GM21717 (cell line): ENCODE results near the gene CCDC88C.
A peak's percentile ranks its signal among the peaks of the same experiment; 100 is the strongest.
"Not testable (repeated sequence)": the region's sequence is repeated elsewhere in the genome, so short reads cannot be mapped to it uniquely, and the experiment has no call there.

Source experiments
- ATAC-seq: cut with Tn5 transposase; IDR thresholded peaks from one replicate; pipeline ENCODE4 v1.9.1; 2021; ENCODE audit warnings: mild to moderate bottlenecking, moderate library complexity; ENCODE audit not compliant: unreplicated experiment

The CCDC88C gene, protein sequence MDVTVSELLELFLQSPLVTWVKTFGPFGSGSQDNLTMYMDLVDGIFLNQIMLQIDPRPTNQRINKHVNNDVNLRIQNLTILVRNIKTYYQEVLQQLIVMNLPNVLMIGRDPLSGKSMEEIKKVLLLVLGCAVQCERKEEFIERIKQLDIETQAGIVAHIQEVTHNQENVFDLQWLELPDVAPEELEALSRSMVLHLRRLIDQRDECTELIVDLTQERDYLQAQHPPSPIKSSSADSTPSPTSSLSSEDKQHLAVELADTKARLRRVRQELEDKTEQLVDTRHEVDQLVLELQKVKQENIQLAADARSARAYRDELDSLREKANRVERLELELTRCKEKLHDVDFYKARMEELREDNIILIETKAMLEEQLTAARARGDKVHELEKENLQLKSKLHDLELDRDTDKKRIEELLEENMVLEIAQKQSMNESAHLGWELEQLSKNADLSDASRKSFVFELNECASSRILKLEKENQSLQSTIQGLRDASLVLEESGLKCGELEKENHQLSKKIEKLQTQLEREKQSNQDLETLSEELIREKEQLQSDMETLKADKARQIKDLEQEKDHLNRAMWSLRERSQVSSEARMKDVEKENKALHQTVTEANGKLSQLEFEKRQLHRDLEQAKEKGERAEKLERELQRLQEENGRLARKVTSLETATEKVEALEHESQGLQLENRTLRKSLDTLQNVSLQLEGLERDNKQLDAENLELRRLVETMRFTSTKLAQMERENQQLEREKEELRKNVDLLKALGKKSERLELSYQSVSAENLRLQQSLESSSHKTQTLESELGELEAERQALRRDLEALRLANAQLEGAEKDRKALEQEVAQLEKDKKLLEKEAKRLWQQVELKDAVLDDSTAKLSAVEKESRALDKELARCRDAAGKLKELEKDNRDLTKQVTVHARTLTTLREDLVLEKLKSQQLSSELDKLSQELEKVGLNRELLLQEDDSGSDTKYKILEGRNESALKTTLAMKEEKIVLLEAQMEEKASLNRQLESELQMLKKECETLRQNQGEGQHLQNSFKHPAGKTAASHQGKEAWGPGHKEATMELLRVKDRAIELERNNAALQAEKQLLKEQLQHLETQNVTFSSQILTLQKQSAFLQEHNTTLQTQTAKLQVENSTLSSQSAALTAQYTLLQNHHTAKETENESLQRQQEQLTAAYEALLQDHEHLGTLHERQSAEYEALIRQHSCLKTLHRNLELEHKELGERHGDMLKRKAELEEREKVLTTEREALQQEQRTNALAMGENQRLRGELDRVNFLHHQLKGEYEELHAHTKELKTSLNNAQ (N-terminal part only)

DNA sequence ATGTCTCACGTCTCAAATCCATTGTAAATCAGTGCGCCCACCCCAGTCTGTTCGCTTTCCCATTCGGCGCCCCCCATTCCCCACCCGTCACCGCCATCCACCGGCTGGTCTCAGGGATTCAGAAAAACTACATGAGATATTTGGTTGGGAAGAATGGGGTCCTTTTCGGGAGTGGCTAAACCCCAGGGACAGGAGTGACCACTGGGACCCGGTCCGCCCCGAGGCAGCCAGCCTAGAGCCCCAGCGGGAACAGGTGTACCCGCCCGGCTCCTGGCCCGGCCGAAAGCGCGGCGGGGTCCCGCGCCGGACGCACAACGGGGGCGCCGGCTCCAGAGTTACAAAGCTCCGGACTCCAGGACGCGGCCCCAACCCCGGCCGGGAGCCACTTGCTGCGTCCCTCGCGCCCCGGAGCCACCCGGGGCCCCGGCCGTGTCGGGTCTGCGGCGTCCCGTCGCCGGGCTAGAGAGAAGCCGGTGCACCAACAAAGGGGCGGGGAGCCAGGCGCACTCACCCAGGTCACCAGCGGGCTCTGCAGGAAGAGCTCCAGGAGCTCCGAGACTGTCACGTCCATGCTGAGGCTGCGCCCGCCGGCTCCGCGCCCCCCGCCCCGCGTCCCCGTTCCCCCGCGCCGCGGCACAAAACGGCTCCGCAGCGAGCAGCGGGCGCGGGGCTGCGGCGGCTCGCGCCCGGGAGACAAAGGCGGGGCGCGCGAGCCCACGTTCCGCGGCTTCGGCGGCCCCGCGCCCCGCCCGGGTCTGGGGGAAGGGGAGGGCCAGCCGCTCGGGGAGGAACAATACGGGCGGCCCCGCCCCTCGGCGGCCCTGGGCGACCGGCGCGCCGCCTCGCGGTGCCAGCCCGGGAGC lies at the start of gene CCDC88C:
CCDC88C (minus strand) TSS at position 701 of the 863 bp plus-strand sequence; CDS start at position 571, 130 bp downstream.
- ATAC-seq, result peak; percentile 37

DNA sequence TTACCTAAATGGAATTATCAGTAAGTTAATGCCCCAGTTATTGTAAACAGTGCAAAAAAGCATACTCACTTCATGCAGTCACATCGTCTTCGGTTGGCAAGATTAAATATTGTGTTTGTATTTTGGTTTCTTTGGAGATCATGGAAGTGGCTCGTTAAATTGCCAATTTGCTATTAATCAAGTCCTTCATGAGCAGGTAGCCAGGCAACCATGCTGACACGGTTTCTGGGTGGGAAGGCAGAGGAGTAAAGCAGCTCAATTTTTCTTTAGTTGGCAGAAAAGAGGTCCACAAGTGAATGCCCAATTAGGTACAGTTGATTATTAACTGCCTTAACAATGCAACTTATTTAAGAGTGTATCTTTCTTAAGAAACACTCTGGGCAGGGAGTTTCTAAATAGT lies 48.6 kb upstream of the CCDC88C start:
- ATAC-seq, result no peak

DNA sequence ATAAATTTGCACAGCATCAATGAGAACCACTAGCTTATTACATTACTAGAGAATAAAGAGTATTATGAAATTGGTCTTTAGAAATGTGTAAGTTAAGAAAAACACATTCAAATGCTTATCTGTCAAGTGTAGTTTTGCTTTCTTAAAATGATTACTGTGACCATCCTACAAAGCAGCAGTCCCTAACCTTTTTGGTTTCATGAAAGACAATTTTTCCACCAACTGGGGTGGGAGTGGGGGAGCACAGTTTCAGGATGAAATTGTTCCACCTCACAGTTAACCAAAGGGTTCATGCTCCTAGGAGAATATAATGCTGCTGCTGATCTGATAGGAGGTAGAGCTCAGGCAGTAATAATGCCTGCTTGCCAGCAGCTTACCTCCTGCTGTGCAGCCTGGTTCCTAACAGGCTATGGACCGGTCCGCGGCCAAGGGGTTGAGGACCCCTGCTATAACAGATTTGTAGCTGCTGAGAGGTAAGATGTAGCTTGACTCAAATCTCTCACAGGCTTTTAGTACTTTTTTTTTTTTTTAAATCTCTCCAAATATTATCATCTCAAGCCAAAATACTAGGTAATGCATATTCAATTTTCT lies 47.1 kb upstream of the CCDC88C start:
- no peak for ATAC-seq

DNA sequence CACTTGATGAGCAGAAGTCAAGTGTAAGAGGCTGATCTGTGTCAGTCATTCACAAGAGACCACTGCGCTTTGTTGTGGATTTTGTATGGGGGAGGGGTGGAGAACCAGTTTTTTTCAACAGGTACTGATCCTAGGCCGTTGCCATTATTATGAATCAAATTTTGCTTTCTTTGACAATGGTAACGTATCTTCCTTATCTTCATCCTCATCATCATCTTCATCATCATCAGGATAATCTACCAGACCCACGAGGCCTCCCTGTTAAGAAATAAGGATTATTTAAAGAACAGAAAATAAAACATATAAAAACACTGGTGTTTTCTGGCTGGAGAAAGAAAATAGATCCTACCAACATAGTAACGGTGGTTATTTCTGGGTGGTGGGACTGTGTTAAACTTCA lies 41.0 kb upstream of the CCDC88C start:
- no peak for ATAC-seq

DNA sequence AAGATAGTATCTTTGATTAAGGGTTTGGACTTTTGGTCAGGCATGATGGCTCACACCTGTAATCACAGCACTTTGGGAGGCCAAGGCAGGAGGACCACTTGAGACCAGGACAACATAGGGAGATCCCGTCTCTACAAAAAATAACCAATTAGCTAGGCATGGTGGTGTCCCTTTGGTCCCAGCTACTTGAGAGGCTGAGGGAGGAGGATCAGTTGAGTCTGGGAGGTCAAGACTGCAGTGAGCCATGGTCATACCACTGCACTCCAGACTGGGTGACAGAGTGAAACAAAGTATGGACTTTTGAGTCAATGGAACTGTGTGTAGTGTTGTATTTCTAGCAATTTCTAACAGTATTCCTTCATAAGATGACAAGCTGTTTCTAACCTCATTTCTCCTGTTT lies 38.7 kb upstream of the CCDC88C start:
- ATAC-seq, result no peak

DNA sequence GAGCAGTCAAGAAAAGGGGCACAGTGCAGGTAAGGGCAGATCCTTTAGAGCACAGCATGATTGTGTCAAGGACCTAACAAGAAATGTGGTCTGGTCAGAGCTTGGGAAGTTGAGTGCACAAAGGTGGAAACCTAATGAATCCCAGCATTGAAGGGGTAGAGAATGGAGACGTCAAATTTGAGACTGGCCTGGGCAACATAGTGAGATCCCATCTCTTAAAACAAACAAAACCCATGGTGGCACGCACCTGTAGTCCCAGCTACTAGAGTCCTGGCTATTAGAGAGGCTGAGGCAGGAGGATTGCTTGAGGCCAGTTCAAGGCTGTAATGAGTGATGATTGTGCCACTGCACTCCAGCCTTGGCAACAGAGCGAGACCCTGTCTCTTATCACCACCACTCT lies 37.0 kb upstream of the CCDC88C start:
- no peak for ATAC-seq

DNA sequence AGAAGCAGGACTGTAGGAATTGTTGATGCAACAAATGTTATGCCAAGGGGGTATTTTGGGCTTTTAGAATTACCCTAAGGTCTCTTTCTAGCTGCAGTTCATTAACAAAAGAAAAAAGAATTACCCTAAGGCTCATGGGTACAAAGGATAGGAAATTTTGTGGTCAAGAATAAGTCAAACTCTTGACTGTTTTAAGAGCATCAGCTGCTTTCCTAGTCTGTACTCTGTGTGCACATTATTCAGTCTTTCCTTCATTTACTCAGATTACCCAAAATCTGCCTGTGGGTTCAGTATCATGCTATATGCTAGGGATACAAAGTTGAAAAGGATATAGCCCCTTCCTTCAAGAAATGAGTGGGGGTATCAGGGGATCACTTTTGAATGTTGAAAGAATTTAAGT lies 36.5 kb upstream of the CCDC88C start:
- ATAC-seq, result no peak

DNA sequence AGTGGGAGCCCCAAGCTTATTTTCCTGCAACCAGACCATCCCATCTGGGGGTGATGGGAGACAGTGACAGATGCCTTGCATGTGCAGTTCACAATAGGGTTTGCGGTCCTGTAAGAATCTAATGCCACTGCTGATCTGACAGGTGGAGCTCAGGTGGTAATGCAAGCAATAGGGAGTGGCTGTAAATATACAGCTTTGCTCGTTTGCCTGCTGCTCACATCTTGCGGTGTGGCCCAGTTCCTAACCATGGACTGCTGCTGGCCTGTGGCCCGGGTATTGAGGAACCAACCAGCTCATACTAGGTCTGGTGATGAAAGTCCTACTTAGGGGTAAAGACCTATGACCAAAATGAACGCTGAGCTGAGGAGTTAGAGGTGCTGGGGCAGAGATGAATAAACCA lies 36.1 kb upstream of the CCDC88C start:
- no peak for ATAC-seq

DNA sequence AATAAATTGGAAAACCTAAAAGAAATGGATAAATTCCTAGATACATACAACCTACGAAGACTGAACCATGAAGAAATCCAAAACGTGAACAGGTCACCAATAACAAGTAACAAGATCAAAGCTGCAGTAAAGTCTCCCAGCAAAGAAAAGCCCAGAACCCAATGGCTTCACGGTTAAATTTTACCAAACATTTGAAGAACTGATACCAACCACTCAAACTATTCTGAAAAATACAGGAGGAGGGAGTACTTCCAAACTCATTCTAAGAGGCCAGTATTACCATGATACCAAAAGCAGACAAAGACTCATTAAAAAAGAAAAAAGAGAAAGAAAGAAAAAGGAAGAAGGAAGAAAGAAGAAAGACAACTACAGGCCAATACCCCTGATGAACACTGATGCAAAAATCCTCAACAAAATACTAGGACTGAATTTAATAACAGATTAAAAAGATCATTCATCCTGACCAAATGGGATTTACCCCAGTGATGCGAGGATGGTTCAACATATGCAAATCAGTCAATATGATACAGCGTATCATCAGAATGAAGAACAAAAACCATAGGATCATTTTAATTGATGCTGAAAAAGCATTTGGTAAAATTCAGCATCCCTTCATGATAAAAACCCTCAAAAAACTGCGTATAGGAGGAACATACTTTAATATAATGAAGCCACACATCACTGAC lies 26.9 kb upstream of the CCDC88C start:
- ATAC-seq, result no peak

DNA sequence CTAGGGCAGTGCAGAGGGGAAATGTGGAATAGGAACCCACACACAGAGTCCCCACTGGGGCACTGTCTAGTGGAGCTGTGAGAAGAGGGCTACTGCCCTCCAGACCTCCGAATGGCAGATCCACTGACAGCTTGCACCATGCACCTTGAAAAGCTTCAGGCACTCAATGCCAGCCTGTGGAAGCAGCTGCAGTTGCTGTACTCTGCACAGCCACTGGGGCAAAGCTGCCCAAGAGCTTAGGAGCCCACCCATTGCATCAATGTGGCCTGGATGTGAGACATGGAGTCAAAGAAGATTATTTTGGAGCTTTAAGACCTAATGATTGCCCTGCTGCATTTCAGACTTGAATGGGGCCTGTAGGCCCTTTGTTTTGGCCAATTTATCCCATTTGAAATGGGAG lies 21.7 kb upstream of the CCDC88C start:
- no peak for ATAC-seq

DNA sequence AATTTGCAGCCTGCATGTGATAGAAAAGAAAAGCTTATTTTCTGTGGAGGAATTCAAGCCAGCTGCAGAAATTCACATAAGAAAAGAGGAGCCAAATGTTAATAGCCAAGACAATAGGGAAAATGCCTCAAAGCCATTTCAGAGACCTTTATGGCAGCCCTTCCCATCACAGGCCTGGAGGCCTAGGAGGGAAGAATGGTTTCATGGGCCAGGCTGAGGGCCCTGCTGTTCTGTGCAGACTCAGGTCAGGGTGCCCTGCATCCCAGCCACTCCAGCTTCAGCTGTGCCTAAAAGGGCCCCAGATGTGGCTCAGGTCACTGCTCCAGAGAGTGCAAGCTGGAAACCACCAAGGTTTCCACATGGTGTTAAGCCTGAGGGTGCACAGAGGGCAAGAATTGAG lies 21.2 kb upstream of the CCDC88C start:
- ATAC-seq, result no peak

DNA sequence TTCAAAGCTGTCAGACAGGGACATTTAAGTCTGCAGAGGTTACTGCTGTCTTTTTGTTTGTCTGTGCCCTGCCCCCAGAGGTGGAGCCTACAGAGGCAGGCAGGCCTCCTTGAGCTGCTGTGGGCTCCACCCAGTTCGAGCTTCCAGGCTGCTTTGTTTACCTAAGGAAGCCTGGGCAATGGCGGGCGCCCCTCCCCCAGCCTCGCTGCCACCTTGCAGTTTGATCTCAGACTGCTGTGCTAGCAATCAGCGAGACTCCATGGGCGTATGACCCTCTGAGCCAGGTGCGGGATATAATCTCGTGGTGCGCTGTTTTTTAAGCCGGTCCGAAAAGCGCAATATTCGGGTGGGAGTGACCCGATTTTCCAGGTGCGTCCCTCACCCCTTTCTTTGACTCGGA lies 18.6 kb upstream of the CCDC88C start:
- not testable (repeated sequence) for ATAC-seq

DNA sequence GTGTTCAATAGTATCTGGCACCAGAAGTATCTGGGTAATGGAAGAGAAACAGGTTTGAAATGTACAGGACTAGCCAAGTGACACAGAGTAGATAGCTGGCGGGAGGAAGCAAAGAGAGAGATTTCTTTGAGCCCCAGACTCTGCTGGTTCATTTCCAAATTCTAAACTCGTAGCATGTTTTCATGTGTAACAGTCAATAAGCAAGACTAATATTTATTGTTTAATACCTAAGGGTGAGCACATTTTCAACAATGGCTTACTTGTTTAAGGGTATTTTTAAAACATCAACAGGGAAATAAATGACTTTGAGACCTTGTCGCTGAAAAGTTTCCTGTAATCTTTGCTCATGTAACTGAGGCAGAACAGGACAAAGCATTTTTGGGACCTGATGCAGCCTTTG lies 11.8 kb upstream of the CCDC88C start:
- no peak for ATAC-seq

DNA sequence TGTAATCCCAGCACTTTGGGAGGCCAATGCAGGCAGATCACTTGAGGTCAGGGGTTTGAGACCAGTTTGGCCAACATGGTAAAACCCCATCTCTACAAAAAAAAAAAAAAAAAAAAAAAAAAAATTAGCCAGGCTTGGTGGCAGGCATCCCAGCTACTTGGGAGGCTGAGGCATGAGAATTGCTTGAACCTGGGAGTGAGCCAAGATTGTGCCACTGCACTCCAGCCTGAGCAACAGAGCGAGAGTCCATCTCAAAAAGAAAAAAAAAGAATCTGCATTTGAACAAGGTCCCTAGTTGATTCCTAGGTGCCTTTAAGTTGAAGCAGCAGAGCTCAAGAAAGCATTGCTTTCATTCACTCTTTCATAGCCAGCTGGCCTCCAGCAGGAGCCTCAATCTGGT lies 11.3 kb upstream of the CCDC88C start:
- not testable (repeated sequence) for ATAC-seq

DNA sequence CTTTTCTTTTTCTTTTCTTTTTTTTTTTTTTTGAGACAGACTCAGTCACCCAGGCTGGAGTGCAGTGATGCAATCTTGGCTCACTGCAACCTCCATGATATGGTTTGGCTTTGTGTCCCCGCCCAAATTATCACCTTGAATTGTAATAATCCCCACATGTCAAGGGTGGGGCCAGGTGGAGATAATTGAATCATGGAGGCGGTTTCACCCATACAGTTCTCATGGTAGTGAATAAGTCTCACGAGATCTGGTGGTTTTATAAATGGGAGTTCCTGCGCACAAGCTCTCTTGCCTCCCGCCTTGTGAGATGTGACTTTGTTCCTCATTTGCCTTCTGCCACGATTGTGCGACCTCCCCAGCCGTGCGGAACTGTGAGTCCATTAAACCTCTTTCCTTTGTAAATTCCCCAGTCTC lies 7.9 kb upstream of the CCDC88C start:
- ATAC-seq, result not testable (repeated sequence)

DNA sequence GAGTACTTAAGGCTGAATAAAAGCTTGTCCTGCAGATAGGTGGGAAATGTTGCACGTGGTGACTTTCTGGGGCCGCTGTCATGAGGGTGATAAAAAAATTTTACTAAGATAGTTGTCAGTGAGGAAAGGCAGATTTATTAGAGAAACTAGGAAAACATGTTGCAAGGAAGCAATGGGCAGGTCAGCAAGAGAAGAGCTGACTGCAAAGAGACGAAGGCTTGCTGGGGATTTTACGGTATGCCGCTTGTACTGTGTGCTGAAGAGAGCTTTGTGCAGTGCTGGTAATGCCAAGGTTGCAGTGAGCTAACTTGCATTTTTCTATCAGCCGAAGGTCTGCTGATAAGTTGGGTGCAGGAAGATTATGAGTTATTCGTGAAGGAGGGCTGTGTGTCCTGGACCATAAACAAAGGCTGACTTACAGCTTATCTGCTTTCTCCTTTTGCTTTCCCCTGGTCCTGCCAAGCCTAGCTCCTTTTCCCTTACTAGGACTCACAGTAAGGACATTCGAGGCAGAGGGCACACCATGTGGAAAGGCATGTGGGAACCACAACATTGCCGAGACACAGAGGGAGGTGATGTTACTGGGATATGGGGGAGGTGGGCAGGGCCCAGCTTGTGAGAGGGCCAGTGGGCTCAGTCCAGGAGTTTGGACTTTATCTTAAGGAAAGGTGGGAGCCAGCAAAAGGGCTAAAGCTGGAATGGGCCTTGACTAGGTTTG lies 7.4 kb upstream of the CCDC88C start:
- ATAC-seq, result no peak

DNA sequence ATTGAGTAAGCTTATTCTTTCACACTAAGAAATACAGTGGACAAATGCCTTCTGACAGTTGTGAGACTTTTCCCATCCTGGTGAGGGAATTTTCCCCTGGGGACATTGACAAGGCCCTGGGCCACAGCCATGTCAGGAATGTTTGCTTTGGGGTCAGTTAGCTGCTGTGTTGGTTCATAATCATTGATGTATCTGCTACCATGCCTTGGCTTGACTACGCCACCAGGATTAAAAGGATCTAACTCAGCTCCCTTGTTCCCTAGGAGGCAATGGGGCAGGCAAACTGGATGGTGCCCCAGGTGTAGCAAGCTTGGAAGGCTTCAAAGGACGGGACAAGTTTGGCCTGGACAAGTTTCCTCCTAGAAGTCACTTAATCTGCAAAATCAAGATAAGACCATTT lies 3.1 kb upstream of the CCDC88C start:
- ATAC-seq, result no peak

DNA sequence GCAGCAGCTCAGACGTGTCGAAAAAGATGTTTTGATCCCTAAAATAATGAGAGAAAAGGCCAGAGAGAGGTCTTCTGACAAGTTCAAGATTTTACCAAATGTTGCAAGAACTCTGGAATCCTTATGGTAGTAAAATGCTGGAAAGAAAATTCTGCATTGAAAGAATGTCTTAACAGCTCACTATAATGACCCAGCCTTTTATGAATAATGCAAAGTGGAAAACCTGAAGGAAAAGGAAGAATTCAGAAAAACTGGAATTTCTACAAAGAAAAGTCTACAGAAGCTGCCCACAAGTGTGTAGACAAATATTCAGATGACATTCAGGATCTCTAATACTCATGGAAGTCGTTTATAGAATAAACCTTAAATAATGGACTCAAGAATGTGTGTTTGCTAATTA lies 1.8 kb upstream of the CCDC88C start:
- no peak for ATAC-seq

DNA sequence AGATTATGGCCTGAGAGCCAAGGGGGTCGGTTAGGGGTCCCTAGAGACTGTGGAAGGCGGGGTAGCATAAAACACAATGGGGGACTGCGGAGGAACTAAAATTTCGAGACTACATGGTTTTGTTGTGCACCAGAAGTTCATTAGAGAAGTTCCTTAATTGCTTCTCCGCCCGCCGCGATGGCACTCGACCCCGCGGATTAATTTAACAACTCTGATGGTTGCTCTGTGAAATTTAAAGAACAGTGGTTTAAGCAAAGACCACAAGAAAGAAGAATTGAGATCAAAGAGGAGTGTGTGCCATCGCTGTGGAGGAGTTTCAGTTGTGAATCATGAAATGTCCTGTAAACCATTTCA lies 1.4 kb upstream of the CCDC88C start:
- ATAC-seq, result no peak
